ENCODE results near the gene ATP5F1B.

- TF ChIP-seq HOMEZ (CRISPR knock-in tag; IDR thresholded peaks at IDR 0.05; ENCODE audit: low read depth), result no peak
- no peak for TF ChIP-seq MAX (IDR thresholded peaks at IDR 0.05)
- TF ChIP-seq PBX3 (CRISPR knock-in tag; IDR thresholded peaks at IDR 0.05; ENCODE audit: borderline replicate concordance), result no peak
- TF ChIP-seq EP300 (IDR thresholded peaks at IDR 0.05; ENCODE audit: low read depth in 2 of 2, low read length in 2 of 2), result no peak
- no peak for TF ChIP-seq EP300 (CRISPR knock-in tag; IDR thresholded peaks at IDR 0.05; ENCODE audit: borderline replicate concordance)
- no peak for TF ChIP-seq THAP8 (CRISPR knock-in tag; IDR thresholded peaks at IDR 0.05; ENCODE audit: borderline replicate concordance)
- TF ChIP-seq HDAC1 (CRISPR knock-in tag; IDR thresholded peaks at IDR 0.05), result no peak
- no peak for TF ChIP-seq USF2 (IDR thresholded peaks at IDR 0.05; ENCODE audit: low read depth, low read length)
- TF ChIP-seq USF2 (CRISPR knock-in tag; IDR thresholded peaks at IDR 0.05; ENCODE audit: borderline replicate concordance), result no peak
- TF ChIP-seq ZNF12 (CRISPR knock-in tag; IDR thresholded peaks at IDR 0.05), result no peak
- no peak for TF ChIP-seq HINFP (CRISPR knock-in tag; IDR thresholded peaks at IDR 0.05; ENCODE audit: low read depth)
- no peak for TF ChIP-seq ZNF274 (CRISPR knock-in tag; IDR thresholded peaks at IDR 0.05)
- TF ChIP-seq JUND (CRISPR knock-in tag; IDR thresholded peaks at IDR 0.05), result no peak
- no peak for TF ChIP-seq MAZ (IDR thresholded peaks at IDR 0.05; ENCODE audit: borderline replicate concordance, low read depth, low read length)
- TF ChIP-seq MAZ (CRISPR knock-in tag; IDR thresholded peaks at IDR 0.05; ENCODE audit: low read depth), result no peak
- no peak for TF ChIP-seq CTCF (CRISPR knock-in tag; IDR thresholded peaks at IDR 0.05)
Observed at GRCh38 chr12:56676851-56677580, 31.2 kb upstream of the ATP5F1B start.

All from HepG2 (cell line).